Muscle layer of duodenum (tissue), 2 donors: Measurements from ENCODE around the gene SH3BP5.

Experiments
- H3K27ac ChIP-seq: one replicate; pipeline ENCODE4 v1.7.0; 2013; ENCODE audit warnings: mild to moderate bottlenecking, low read length
- H3K27me3 ChIP-seq: one replicate; pipeline ENCODE4 v1.7.0; 2013; ENCODE audit warnings: low read depth, mild to moderate bottlenecking, control low read depth, low read length
- H3K36me3 ChIP-seq, 2 donors: one replicate each; pipeline ENCODE4 v1.7.0; 2013; ENCODE audit warnings: low read length in 2 of 2, control low read depth in 1 of 2, mild to moderate bottlenecking in 1 of 2; ENCODE audit not compliant: insufficient read depth in 2 of 2, control insufficient read depth in 1 of 2
- H3K4me1 ChIP-seq, 2 donors: one replicate each; pipeline ENCODE4 v1.7.0; 2013; ENCODE audit warnings: low read length in 2 of 2, mild to moderate bottlenecking in 2 of 2, control low read depth in 1 of 2, moderate library complexity in 1 of 2; ENCODE audit not compliant: insufficient read depth in 2 of 2, control insufficient read depth in 1 of 2
- H3K4me3 ChIP-seq, 2 donors: one replicate each; pipeline ENCODE4 v1.7.0; 2013; ENCODE audit warnings: low read length in 2 of 2, low read depth in 1 of 2, mild to moderate bottlenecking in 1 of 2
- H3K9me3 ChIP-seq, 2 donors: one replicate each; pipeline ENCODE4 v1.7.0; 2013; ENCODE audit warnings: low read length in 2 of 2, control low read depth in 1 of 2, mild to moderate bottlenecking in 1 of 2; ENCODE audit not compliant: control insufficient read depth in 1 of 2
- donor health status: healthy.

SH3BP5 gene

DNA sequence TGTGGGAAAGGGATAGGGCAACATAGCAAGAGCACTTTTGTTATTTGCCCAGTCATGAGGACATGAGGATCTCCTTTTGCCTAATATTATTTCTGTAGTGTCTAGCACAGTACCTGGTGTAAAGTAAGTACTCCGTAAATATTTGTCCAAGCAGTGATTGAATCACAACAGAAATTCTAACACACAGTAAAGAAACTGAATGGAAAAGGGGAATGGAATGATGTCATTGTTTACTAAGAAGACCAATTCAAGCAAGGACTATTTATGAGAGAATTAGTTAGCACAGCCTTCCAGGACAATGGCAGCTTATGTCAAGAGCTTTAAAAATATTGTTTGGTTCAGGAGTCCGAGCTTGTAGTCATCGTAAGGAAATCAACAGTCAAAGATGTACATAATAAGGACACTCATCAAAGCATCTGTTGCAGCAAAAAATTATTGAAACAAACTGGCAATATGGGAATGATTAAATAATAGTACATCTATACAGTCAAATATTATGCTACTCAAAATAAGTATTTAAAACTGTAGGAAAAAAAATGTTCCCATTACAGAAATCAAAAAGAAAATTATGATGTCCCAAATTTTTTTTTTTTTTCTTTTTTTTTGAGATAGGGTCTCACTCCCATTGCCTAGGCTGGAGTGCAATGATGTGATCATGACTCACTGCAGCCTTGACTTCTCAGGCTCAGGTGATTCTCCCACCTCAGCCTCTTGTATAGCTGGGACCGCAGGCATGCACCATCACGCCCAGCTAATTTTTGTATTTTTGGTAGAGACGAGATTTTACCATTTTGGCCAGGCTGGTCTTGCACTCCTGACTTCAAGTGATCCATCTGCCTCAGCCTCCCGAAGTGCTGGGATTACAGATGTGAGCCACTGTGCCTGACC lies 108.5 kb downstream of the SH3BP5 start:
- no peaks in the 10 kb centered on the region for H3K27me3 ChIP-seq
- H3K4me3 ChIP-seq, result no peak overlapping the region
- H3K27ac ChIP-seq, result no peak overlapping the region
- peaks cover 47% of the 10 kb centered on the region in 2 donors for H3K36me3 ChIP-seq
- H3K4me1 ChIP-seq, result peaks cover 0 to 9% of the 10 kb centered on the region in 2 donors
- H3K9me3 ChIP-seq, result no peaks in the 10 kb centered on the region

DNA sequence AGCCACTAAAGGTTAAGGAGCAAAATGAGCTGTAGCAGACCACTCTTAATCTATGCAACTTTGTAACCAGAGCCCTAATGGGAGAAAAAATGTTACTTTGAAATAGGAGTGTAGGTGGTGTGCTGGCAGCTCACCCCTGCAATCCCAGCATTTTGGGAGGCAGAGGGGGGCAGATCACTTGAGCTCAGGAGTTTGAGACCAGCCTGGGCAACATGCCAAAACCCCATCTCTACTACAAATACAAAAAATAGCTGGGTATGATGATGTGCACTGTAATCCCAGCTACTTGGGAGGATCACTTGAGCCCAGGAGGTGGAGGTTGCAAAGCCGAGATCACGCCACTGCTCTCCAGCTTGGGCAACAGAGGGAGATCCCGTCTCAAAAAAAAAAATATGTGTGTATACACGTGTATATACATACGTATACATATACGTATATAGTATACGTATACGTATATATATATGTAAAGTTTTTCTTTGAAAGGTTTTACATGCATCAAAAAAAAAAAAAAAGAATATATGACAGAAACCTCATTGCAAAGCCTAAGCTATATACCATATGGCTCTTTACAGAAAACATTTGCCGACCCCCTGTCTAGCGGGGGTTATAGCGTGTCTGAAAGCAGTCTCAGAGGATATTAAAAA lies 110.7 kb downstream of the SH3BP5 start:
- Histone ChIP-seq H3K9me3 (no peaks in the 10 kb centered on the region), H3K27ac (no peak overlapping the region), H3K4me3 (no peak overlapping the region), H3K27me3 (no peaks in the 10 kb centered on the region), H3K4me1 (peaks cover 0 to 21% of the 10 kb centered on the region in 2 donors), H3K36me3 (peaks cover 51 to 54% of the 10 kb centered on the region in 2 donors)

DNA sequence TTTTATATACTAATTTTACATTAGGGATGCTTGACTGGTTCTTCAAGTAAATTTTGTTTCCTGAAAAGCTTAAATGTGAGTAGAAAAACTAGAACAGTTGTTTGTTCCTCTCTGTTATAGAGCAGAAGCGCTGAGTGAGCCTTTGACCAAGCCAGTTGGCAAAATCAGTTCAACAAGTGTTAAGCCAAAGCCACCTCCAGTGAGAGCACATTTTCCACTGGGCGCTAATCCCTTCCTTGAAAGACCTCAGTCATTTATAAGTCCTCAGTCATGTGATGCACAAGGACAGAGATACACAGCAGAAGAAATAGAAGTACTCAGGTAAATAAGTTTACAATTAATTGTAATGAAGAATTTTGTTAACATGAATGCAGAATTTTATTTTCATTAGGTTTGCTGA lies 111.7 kb downstream of the SH3BP5 start:
- no peaks in the 10 kb centered on the region for H3K27me3 ChIP-seq
- peaks cover 51 to 54% of the 10 kb centered on the region in 2 donors for H3K36me3 ChIP-seq
- H3K9me3 ChIP-seq, result no peaks in the 10 kb centered on the region
- H3K4me1 ChIP-seq, result peaks cover 0 to 21% of the 10 kb centered on the region in 2 donors
- no peak overlapping the region for H3K27ac ChIP-seq
- no peak overlapping the region for H3K4me3 ChIP-seq

DNA sequence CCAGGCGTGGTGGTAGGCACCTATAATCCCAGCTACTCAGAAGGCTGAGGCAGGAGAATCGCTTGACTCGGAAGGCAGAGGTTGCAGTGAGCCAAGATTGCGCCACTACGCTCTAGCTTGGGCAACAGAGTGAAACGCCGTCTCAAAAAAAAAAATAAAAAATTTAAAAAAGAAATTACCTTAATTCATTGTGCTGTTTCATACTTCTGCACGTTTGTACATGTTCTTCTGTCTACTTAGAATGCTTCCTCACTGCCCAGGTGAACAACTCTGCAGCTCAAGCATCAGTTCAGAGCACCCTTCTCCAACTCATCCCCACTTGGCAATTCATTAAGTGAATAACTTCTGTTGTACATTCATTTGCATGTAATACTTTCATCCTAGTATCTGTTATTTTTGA lies 112.3 kb downstream of the SH3BP5 start:
- H3K9me3 ChIP-seq, result no peaks in the 10 kb centered on the region
- peaks cover 0 to 21% of the 10 kb centered on the region in 2 donors for H3K4me1 ChIP-seq
- H3K27ac ChIP-seq, result no peak overlapping the region
- H3K4me3 ChIP-seq, result no peak overlapping the region
- H3K36me3 ChIP-seq, result peaks cover 49 to 54% of the 10 kb centered on the region in 2 donors
- no peaks in the 10 kb centered on the region for H3K27me3 ChIP-seq

DNA sequence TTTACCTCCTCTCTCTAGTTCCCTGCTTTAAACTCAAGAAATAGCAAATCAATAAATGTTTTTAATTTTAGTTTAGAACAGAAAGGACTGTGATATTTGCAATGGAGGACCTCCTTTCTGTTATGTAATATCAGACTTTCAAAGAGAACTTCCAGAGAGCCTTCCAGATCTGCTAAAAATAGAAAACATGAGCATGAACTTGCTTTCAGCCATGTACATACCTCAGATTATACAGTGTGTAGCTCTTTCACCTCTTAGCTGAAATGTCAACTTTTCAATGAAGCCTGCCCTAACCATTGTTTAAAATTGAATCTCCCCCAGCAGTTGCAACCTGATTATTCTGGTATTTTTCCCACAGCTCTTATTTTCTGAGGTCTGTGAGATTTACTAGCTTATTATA lies 113.7 kb downstream of the SH3BP5 start:
- Histone ChIP-seq H3K27me3 (no peaks in the 10 kb centered on the region), H3K9me3 (no peaks in the 10 kb centered on the region), H3K36me3 (peaks cover 45 to 57% of the 10 kb centered on the region in 2 donors), H3K4me3 (no peak overlapping the region), H3K27ac (no peak overlapping the region), H3K4me1 (peaks cover 0 to 20% of the 10 kb centered on the region in 2 donors)

DNA sequence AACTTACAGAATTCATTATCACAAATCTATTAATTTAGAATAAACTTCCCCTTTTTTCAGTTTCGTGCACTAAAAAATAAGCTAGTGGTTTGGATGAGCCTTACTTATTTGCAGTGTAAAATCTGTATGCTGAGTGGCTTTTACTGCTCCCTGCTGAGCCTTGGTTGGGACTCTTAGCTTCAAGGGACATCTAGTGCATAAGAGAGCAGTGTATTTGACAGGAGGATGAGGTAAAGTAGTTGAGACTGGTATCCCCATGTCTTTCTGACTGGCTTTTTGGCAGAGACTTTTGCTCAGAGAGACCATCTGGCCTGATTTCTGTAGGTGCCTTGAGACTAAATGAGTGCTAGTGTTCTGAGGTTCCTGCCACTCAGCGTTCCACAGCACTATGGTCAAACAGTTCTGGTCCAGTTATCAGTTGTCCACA lies 114.5 kb downstream of the SH3BP5 start:
- H3K36me3 ChIP-seq, result peaks cover 42 to 55% of the 10 kb centered on the region in 2 donors

DNA sequence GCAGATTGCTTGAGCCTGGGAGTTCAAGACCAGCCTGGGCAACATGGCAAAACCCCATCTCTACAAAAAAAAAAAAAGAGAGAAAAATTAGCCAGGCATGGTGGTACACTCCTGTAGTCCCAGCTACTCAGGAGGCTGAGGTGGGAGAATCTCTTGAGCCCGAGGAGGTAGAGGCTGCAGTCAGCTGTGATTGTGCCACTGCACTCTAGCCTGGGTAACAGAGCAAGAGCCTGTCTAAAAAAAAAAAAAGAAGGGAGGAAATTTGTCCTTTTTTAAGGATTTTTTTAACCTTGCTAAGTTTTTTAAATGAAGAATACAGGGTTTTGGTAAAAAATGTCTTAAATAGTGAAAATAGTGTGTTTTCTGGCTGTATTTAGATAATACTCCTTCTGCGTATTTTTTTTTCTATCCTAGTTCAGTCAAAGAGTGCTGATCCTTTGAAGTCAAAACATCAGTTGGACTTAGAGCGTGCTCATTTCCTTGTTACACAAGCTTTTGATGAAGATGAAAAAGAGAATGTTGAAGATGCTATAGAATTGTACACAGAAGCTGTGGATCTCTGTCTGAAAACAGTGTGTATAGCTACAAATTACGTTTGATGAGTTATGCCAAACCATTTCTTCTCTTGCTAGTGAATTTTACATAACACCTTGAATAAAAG lies 115.2 kb downstream of the SH3BP5 start:
- H3K36me3 ChIP-seq, result peaks cover 42 to 53% of the 10 kb centered on the region in 2 donors
- H3K4me3 ChIP-seq, result no peak overlapping the region
- no peaks in the 10 kb centered on the region for H3K9me3 ChIP-seq
- peaks cover 0 to 17% of the 10 kb centered on the region in 2 donors for H3K4me1 ChIP-seq
- no peaks in the 10 kb centered on the region for H3K27me3 ChIP-seq
- no peak overlapping the region for H3K27ac ChIP-seq

More for the DNA sequence above, 114.5 kb downstream of the SH3BP5 start:
- Histone ChIP-seq H3K4me3 (no peak overlapping the region), H3K9me3 (no peaks in the 10 kb centered on the region), H3K27ac (no peak overlapping the region), H3K4me1 (peaks cover 0 to 17% of the 10 kb centered on the region in 2 donors), H3K27me3 (no peaks in the 10 kb centered on the region)

DNA sequence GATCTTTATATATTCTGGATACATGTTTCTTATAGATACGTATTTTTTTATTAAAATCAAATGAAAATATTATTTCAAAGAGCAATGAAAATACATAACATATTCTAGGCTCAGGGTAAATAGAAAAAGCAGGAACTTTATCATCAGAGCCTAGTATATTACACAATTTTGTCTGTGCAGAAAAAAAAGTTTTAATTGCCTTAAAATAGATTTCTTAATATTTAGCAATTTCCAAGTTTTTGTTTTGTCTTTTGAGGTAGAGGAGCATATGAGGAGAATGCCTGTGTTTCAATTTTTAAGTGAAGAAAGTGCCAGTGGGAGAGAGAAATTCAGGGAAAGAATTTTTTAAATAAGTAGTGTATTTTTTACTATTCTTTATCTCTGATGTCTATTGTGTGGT lies 115.9 kb downstream of the SH3BP5 start:
- Histone ChIP-seq H3K27me3 (no peaks in the 10 kb centered on the region), H3K27ac (no peak overlapping the region), H3K4me3 (no peak overlapping the region), H3K4me1 (peaks cover 0 to 17% of the 10 kb centered on the region in 2 donors), H3K36me3 (peaks cover 41 to 50% of the 10 kb centered on the region in 2 donors), H3K9me3 (no peaks in the 10 kb centered on the region)

DNA sequence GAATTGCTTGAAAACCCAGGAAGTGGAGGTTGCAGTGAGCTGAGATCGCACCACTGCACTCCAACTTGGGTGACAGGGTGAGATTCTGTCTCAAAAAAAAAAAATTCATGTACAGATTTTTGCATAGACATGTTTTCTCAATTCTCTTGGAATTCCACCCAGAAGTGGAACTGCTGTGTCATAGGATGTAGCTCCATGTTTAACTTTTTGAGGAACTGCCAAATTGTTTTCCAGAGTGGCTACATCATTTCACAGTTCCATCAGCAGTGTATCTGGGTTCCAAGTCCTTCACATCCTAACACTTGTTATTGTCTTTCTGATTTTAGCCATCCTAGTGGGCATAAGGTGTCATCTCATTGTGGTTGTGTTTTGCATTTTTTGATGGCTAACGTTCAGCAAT lies 116.4 kb downstream of the SH3BP5 start:
- Histone ChIP-seq H3K36me3 (peaks cover 41 to 50% of the 10 kb centered on the region in 2 donors), H3K9me3 (no peaks in the 10 kb centered on the region), H3K27ac (no peak overlapping the region), H3K4me3 (no peak overlapping the region), H3K27me3 (no peaks in the 10 kb centered on the region), H3K4me1 (peaks cover 0 to 17% of the 10 kb centered on the region in 2 donors)

DNA sequence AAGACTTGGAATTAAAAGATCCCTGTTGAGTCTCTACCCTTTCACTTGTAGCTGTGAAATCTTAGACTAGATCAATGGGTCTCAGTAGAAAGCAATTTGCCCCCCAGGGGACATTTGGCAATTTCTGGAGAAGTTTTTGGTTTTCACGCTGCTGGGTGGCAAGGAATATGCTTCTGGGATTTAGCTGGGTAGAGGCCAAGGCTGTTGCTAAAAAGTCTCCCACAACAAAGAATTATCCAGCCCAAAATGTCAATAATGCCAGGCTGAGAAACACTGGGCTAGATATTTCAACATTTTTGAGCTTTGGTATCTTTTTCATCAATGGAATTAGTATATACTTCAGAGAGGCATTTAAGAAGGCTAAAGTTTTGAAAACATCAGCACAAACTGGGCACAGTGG lies 117.6 kb downstream of the SH3BP5 start:
- H3K36me3 ChIP-seq, result peaks cover 38 to 40% of the 10 kb centered on the region in 2 donors
- H3K4me3 ChIP-seq, result no peak overlapping the region
- no peaks in the 10 kb centered on the region for H3K27me3 ChIP-seq
- H3K4me1 ChIP-seq, result peaks cover 0 to 17% of the 10 kb centered on the region in 2 donors
- no peak overlapping the region for H3K27ac ChIP-seq
- H3K9me3 ChIP-seq, result no peaks in the 10 kb centered on the region

DNA sequence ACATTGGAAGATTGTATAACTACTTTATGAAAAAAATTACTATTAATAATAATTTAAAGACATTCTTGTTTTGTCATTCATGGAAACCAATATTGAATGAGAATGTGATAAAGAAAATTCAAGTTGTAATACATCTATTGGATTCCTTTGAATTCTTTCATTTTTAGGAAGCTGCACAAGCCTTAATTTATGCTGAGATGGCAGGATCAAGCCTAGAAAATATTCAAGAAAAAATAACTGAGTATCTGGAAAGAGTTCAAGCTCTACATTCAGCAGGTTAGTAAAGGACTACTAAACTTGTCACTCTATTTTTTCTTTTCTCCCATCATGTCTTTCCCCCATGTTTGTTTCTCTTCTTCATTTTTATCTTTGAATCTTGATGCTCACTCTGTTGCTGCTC lies 120.4 kb downstream of the SH3BP5 start:
- no peak overlapping the region for H3K27ac ChIP-seq
- H3K36me3 ChIP-seq, result peaks cover 18 to 21% of the 10 kb centered on the region in 2 donors
- no peaks in the 10 kb centered on the region for H3K9me3 ChIP-seq
- H3K27me3 ChIP-seq, result no peaks in the 10 kb centered on the region
- H3K4me1 ChIP-seq, result peaks cover 0 to 19% of the 10 kb centered on the region in 2 donors
- H3K4me3 ChIP-seq, result no peak overlapping the region
